BE2C (cell line): ENCODE measurements around the gene RNF220.
A peak's percentile ranks its signal among the peaks of the same experiment; 100 is the strongest.

Experiments
- DNase-seq: peaks from one replicate; pipeline ENCODE4 v3.0.0-alpha.2; 2020
- H3K27me3 ChIP-seq: fragments of 250-450 bp; sonication (Bioruptor Pico); 2 replicates; pipeline ENCODE4 v1.5.1; 2020; ENCODE audit warnings: mild to moderate bottlenecking
- H3K36me3 ChIP-seq: fragments of 250-450 bp; sonication (Bioruptor Pico); 2 replicates; pipeline ENCODE4 v1.5.1; 2020; ENCODE audit warnings: mild to moderate bottlenecking
- H3K4me1 ChIP-seq: fragments of 250-450 bp; sonication (Bioruptor Pico); 2 replicates; pipeline ENCODE4 v1.5.1; 2020
- H3K4me3 ChIP-seq: 2 replicates; pipeline ENCODE4 v1.5.1; 2011; ENCODE audit warnings: low read depth, low read length
- H3K9me3 ChIP-seq: fragments of 250-450 bp; sonication (Bioruptor Pico); 2 replicates; pipeline ENCODE4 v1.5.1; 2020
- CTCF ChIP-seq: IDR thresholded peaks from 2 replicates; pipeline ENCODE4 v1.5.1; 2012; ENCODE audit warnings: mild to moderate bottlenecking, low read depth, low read length

The RNF220 gene

GRCh38 chr1:44566281-44567046 is 161.4 kb downstream of the RNF220 start:
- Histone ChIP-seq H3K9me3 (no peaks in the 10 kb centered on the region), H3K4me1 (no peaks in the 10 kb centered on the region), H3K36me3 (no peaks in the 10 kb centered on the region), H3K4me3 (no peak overlapping the region), H3K27me3 (peaks cover 11% of the 10 kb centered on the region; the same call in 1 of the 2 replicates)
- no peak for DNase-seq
- TF ChIP-seq CTCF: no peak

GRCh38 chr1:44568128-44568900 is 163.3 kb downstream of the RNF220 start:
- TF ChIP-seq CTCF: no peak
- H3K9me3 ChIP-seq: no peaks in the 10 kb centered on the region
- no peaks in the 10 kb centered on the region for H3K4me1 ChIP-seq
- no peak overlapping the region for H3K4me3 ChIP-seq
- DNase-seq: no peak
- no peaks in the 10 kb centered on the region for H3K36me3 ChIP-seq
- 0 out of 2 replicates have a peak, but pooled peaks cover 7% of the 10 kb centered on the region for H3K27me3 ChIP-seq

GRCh38 chr1:44569491-44569890 is 164.4 kb downstream of the RNF220 start:
- Histone ChIP-seq H3K4me3 (no peak overlapping the region), H3K9me3 (no peaks in the 10 kb centered on the region), H3K4me1 (no peaks in the 10 kb centered on the region), H3K27me3 (0 out of 2 replicates have a peak, but pooled peaks cover 7% of the 10 kb centered on the region), H3K36me3 (no peaks in the 10 kb centered on the region)
- no peak for TF ChIP-seq CTCF
- DNase-seq: no peak

- TF ChIP-seq CTCF: peak; percentile 47
- no peaks in the 10 kb centered on the region for H3K4me1 ChIP-seq
- H3K4me3 ChIP-seq: no peak overlapping the region
- no peaks in the 10 kb centered on the region for H3K36me3 ChIP-seq
- no peaks in the 10 kb centered on the region for H3K9me3 ChIP-seq
- 0 out of 2 replicates have a peak, but pooled peaks cover 7% of the 10 kb centered on the region for H3K27me3 ChIP-seq
- DNase-seq: no peak
These were observed 166.9 kb downstream of the RNF220 start for GRCh38 chr1:44571712-44572571.

- Histone ChIP-seq H3K9me3 (no peaks in the 10 kb centered on the region), H3K4me1 (no peaks in the 10 kb centered on the region), H3K4me3 (no peak overlapping the region), H3K27me3 (0 out of 2 replicates have a peak, but pooled peaks cover 7% of the 10 kb centered on the region), H3K36me3 (no peaks in the 10 kb centered on the region)
- TF ChIP-seq CTCF: no peak
- DNase-seq: no peak
These were observed 167.5 kb downstream of the RNF220 start for GRCh38 chr1:44572572-44572879.
